Measurements from ENCODE around the gene DMD.
A peak's percentile ranks its signal among the peaks of the same experiment; 100 is the strongest.
"Not testable (repeated sequence)": the region's sequence is repeated elsewhere in the genome, so short reads cannot be mapped to it uniquely, and the experiment has no call there.

DMD gene

GRCh38 chrX:33188881-33189280 is 22.5 kb downstream of the DMD start:
- no peaks in the 10 kb centered on the region for H3K27me3 ChIP-seq (replicated peaks; ENCODE audit: insufficient read depth, low read length)
- peaks cover 2% of the 10 kb centered on the region; the same call in 1 of the 2 replicates for H3K4me1 ChIP-seq (ENCODE audit: low read length)
- H4K20me1 ChIP-seq (ENCODE audit: insufficient read depth, low read length), result no peaks in the 10 kb centered on the region
- H3K9me3 ChIP-seq (replicated peaks; ENCODE audit: insufficient read depth, low read length), result no peaks in the 10 kb centered on the region
- H3K79me2 ChIP-seq (ENCODE audit: low read length), result no peaks in the 10 kb centered on the region
- H3F3A ChIP-seq (ENCODE audit: insufficient read depth, low read length), result peaks cover 2% of the 10 kb centered on the region; the same call in 1 of the 2 replicates
- H3K36me3 ChIP-seq (replicated peaks; ENCODE audit: insufficient read depth, low read length), result no peaks in the 10 kb centered on the region
- no peak overlapping the region for H3K9ac ChIP-seq (ENCODE audit: low read length)
- no peak for DNase-seq
- TF ChIP-seq EZH2phosphoT487 (IDR thresholded peaks at IDR 0.05; ENCODE audit: low read length), result no peak
- no peak for TF ChIP-seq EZH2 (optimal IDR thresholded peaks at IDR 0.05; ENCODE audit: low read depth, low read length)
- TF ChIP-seq CTCF (IDR thresholded peaks at IDR 0.05; ENCODE audit: low read length), result no peak
- H2AFZ ChIP-seq (ENCODE audit: low read length), result no peak overlapping the region
- no peak overlapping the region for H3K27ac ChIP-seq (ENCODE audit: low read length)
- H3K4me3 ChIP-seq (ENCODE audit: low read length), result no peak overlapping the region
- H3K9me2 ChIP-seq (replicated peaks; ENCODE audit: insufficient read depth, low read length), result no peaks in the 10 kb centered on the region
- H3K4me2 ChIP-seq (ENCODE audit: low read depth, low read length), result no peak overlapping the region

GRCh38 chrX:33188286-33188685 is 23.1 kb downstream of the DMD start:
- H3K9me2 ChIP-seq (replicated peaks; ENCODE audit: insufficient read depth, low read length), result no peaks in the 10 kb centered on the region
- DNase-seq, result no peak
- H4K20me1 ChIP-seq (ENCODE audit: insufficient read depth, low read length), result no peaks in the 10 kb centered on the region
- no peak overlapping the region for H3K27ac ChIP-seq (ENCODE audit: low read length)
- H3K9ac ChIP-seq (ENCODE audit: low read length), result no peak overlapping the region
- H3K4me2 ChIP-seq (ENCODE audit: low read depth, low read length), result no peak overlapping the region
- H3K36me3 ChIP-seq (replicated peaks; ENCODE audit: insufficient read depth, low read length), result no peaks in the 10 kb centered on the region
- peaks cover 7% of the 10 kb centered on the region; the same call in 1 of the 2 replicates for H3F3A ChIP-seq (ENCODE audit: insufficient read depth, low read length)
- TF ChIP-seq EZH2 (optimal IDR thresholded peaks at IDR 0.05; ENCODE audit: low read depth, low read length) (no peak), EZH2phosphoT487 (IDR thresholded peaks at IDR 0.05; ENCODE audit: low read length) (no peak), CTCF (IDR thresholded peaks at IDR 0.05; ENCODE audit: low read length) (no peak)
- no peaks in the 10 kb centered on the region for H3K9me3 ChIP-seq (replicated peaks; ENCODE audit: insufficient read depth, low read length)
- H3K4me1 ChIP-seq (ENCODE audit: low read length), result peaks cover 5% of the 10 kb centered on the region; the same call in 1 of the 2 replicates
- no peak overlapping the region for H3K4me3 ChIP-seq (ENCODE audit: low read length)
- no peak overlapping the region for H2AFZ ChIP-seq (ENCODE audit: low read length)
- H3K27me3 ChIP-seq (replicated peaks; ENCODE audit: insufficient read depth, low read length), result no peaks in the 10 kb centered on the region
- H3K79me2 ChIP-seq (ENCODE audit: low read length), result no peaks in the 10 kb centered on the region

- H3K79me2 ChIP-seq (ENCODE audit: low read length); H3K27me3 ChIP-seq (replicated peaks; ENCODE audit: insufficient read depth, low read length); H3K4me1 ChIP-seq (ENCODE audit: low read length); H4K20me1 ChIP-seq (ENCODE audit: insufficient read depth, low read length); H3K9me2 ChIP-seq (replicated peaks; ENCODE audit: insufficient read depth, low read length); DNase-seq; H3K9me3 ChIP-seq (replicated peaks; ENCODE audit: insufficient read depth, low read length); H3K4me3 ChIP-seq (ENCODE audit: low read length); H3K4me2 ChIP-seq (ENCODE audit: low read depth, low read length); H2AFZ ChIP-seq (ENCODE audit: low read length); H3K9ac ChIP-seq (ENCODE audit: low read length); H3K36me3 ChIP-seq (replicated peaks; ENCODE audit: insufficient read depth, low read length); H3K27ac ChIP-seq (ENCODE audit: low read length): not testable (repeated sequence)
- H3F3A ChIP-seq (ENCODE audit: insufficient read depth, low read length), result peaks cover 13% of the 10 kb centered on the region; the same call in 1 of the 2 replicates
Observed at GRCh38 chrX:33184803-33185202, 26.5 kb downstream of the DMD start.

GRCh38 chrX:33183361-33183760 is 28.0 kb downstream of the DMD start:
- peak; percentile 92 for DNase-seq
- peaks cover 5% of the 10 kb centered on the region; the same call in 1 of the 2 replicates for H3K4me1 ChIP-seq (ENCODE audit: low read length)
- H3K36me3 ChIP-seq (replicated peaks; ENCODE audit: insufficient read depth, low read length), result no peaks in the 10 kb centered on the region
- no peak overlapping the region for H3K9ac ChIP-seq (ENCODE audit: low read length)
- H3K27me3 ChIP-seq (replicated peaks; ENCODE audit: insufficient read depth, low read length), result no peaks in the 10 kb centered on the region; the same call in 1 of the 2 replicates
- H3K9me2 ChIP-seq (replicated peaks; ENCODE audit: insufficient read depth, low read length), result no peaks in the 10 kb centered on the region
- peak overlapping the region; percentile 25; the same call in 1 of the 2 replicates for H3K27ac ChIP-seq (ENCODE audit: low read length)
- no peak for TF ChIP-seq EZH2 (optimal IDR thresholded peaks at IDR 0.05; ENCODE audit: low read depth, low read length)
- TF ChIP-seq EZH2phosphoT487 (IDR thresholded peaks at IDR 0.05; ENCODE audit: low read length), result no peak
- peak overlapping the region; percentile 41; the same call in 1 of the 2 replicates for H3K4me2 ChIP-seq (ENCODE audit: low read depth, low read length)
- no peaks in the 10 kb centered on the region for H3K79me2 ChIP-seq (ENCODE audit: low read length)
- peaks cover 13% of the 10 kb centered on the region; the same call in 1 of the 2 replicates for H3F3A ChIP-seq (ENCODE audit: insufficient read depth, low read length)
- no peaks in the 10 kb centered on the region for H4K20me1 ChIP-seq (ENCODE audit: insufficient read depth, low read length)
- H3K9me3 ChIP-seq (replicated peaks; ENCODE audit: insufficient read depth, low read length), result no peaks in the 10 kb centered on the region
- H2AFZ ChIP-seq (ENCODE audit: low read length), result no peak overlapping the region
- no peak overlapping the region for H3K4me3 ChIP-seq (ENCODE audit: low read length)

All from MM.1S (cell line).